VCaP (cell line): ENCODE measurements around the gene PPM1J.

Experiments used
- H3K27ac ChIP-seq: fragments of 450-650 bp; 2 replicates; pipeline ENCODE4 v1.5.1; 2017
- CTCF ChIP-seq: fragments of 450-650 bp; conservative IDR thresholded peaks from 2 replicates; pipeline ENCODE4 v1.5.1; 2017; ENCODE audit warnings: mild to moderate bottlenecking, moderate library complexity

Gene PPM1J

GRCh38 chr1:112677501-112677900 is 37.6 kb downstream of the PPM1J start:
- H3K27ac ChIP-seq, result no peak overlapping the region
- no peak for TF ChIP-seq CTCF

- H3K27ac ChIP-seq, result no peak overlapping the region
- TF ChIP-seq CTCF, result no peak
These were observed 38.6 kb downstream of the PPM1J start for GRCh38 chr1:112676543-112676942.

- peak overlapping the region; percentile 92 for H3K27ac ChIP-seq
These were observed 39.3 kb downstream of the PPM1J start for GRCh38 chr1:112675728-112676381.

GRCh38 chr1:112674986-112675727 is 40.0 kb downstream of the PPM1J start:
- TF ChIP-seq CTCF, result peak; percentile 29; the same call in 1 of the 2 replicates
- peak overlapping the region; percentile 92 for H3K27ac ChIP-seq

More at GRCh38 chr1:112675728-112676381, 39.3 kb downstream of the PPM1J start:
- TF ChIP-seq CTCF, result no peak

- no peak for TF ChIP-seq CTCF
- peak within 1 kb of the TSS; percentile 92 for H3K27ac ChIP-seq
These were observed 40.6 kb downstream of the PPM1J start, which contains the start of gene MOV10 for GRCh38 chr1:112674440-112674985. Gene MOV10, plus strand, starts transcription at chr1:112674659. Its CDS starts 254 bp downstream, at chr1:112674913.

- TF ChIP-seq CTCF, result peak; percentile 70
- H3K27ac ChIP-seq, result peak overlapping the region; percentile 92
These were observed 41.3 kb downstream of the PPM1J start for GRCh38 chr1:112673592-112674439.
